Measurements from ENCODE around the gene PPFIA1. TPM values are rescaled to one million over a fixed set of nuclear protein-coding genes. Genes with fewer than 3 reads are reported as not detected.

PPFIA1 gene
- total RNA-seq, 1 experiment from 2014 or later = 63.4 TPM

DNA sequence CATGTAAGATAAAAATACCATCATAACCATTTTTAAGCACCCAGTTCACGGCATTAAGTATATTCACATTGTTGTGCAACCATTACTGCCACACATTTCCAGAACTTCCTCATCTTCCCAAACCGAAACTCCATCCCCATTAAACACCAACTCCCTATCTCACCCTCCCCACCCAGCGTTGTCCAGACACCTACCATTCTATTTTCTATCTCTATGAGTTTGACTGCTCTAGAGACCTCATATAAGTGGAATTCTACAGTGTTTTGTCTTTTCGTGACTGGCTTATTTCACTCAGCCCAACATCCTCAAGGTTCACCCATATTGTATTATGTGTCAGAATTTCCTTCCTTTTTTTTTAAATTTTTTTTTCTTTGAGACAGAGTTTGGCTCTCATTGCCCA lies 45.2 kb downstream of the PPFIA1 start:
- no peaks in the 10 kb centered on the region for H3K23me2 ChIP-seq (ENCODE audit: insufficient read length, low read depth, low read length, poor library complexity, severe bottlenecking)
- 92% methylated on average over 2 of the region's 4 CpGs for WGBS (ENCODE audit: extremely low coverage, insufficient read length, low lambda C conversion rate)
- peaks cover 4 to 5% (median 5%) of the 10 kb centered on the region in 3 experiments; a peak in 6 of 7 replicates for H3K36me3 Mint-ChIP-seq (ENCODE audit: insufficient read depth in 1 of 3, low read depth in 3 of 3)

More for the DNA sequence above, 45.2 kb downstream of the PPFIA1 start:
- H2BK20ac ChIP-seq (ENCODE audit: low read depth, low read length, poor library complexity, severe bottlenecking) = no peak overlapping the region
- H2BK5ac ChIP-seq (ENCODE audit: insufficient read length, low read length) = no peak overlapping the region
- H4K91ac ChIP-seq (ENCODE audit: insufficient read length, low read depth, low read length) = no peak overlapping the region
- H2BK120ac ChIP-seq (ENCODE audit: low read depth, low read length, poor library complexity, severe bottlenecking) = no peak overlapping the region
- DNase-seq = no peak
- no peak overlapping the region for H3T11ph ChIP-seq (ENCODE audit: low read length)
- H3K23ac ChIP-seq (ENCODE audit: insufficient read length, low read depth, low read length) = no peak overlapping the region
- Mint-ChIP-seq H3K27me3 (ENCODE audit: low read depth) (no peaks in the 10 kb centered on the region), H3K27ac (peak overlapping the region in 2 of 3 experiments; percentile 5 to 10; a peak in 1 of 7 replicates), H3K4me3 (no peak overlapping the region), H3K9me3 (no peaks in the 10 kb centered on the region; a peak in 1 of 5 replicates), H3K4me1 (peaks cover 37 to 39% of the 10 kb centered on the region in 2 experiments)
- H3K14ac ChIP-seq (ENCODE audit: insufficient read depth, low read length) = no peak overlapping the region
- TF ChIP-seq, protein P1, sequence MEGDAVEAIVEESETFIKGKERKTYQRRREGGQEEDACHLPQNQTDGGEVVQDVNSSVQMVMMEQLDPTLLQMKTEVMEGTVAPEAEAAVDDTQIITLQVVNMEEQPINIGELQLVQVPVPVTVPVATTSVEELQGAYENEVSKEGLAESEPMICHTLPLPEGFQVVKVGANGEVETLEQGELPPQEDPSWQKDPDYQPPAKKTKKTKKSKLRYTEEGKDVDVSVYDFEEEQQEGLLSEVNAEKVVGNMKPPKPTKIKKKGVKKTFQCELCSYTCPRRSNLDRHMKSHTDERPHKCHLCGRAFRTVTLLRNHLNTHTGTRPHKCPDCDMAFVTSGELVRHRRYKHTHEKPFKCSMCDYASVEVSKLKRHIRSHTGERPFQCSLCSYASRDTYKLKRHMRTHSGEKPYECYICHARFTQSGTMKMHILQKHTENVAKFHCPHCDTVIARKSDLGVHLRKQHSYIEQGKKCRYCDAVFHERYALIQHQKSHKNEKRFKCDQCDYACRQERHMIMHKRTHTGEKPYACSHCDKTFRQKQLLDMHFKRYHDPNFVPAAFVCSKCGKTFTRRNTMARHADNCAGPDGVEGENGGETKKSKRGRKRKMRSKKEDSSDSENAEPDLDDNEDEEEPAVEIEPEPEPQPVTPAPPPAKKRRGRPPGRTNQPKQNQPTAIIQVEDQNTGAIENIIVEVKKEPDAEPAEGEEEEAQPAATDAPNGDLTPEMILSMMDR (conservative IDR thresholded peaks at IDR 0.05) = no peak
- no peaks in the 10 kb centered on the region for H4K20me1 ChIP-seq (ENCODE audit: control insufficient read depth, insufficient read depth, insufficient read length)
- H2BK15ac ChIP-seq (ENCODE audit: low read depth, low read length) = no peak overlapping the region
- no peak overlapping the region for H4K8ac ChIP-seq (replicated peaks; ENCODE audit: insufficient read length, low read depth, low read length)
- H3K9ac ChIP-seq (ENCODE audit: extremely low read depth, insufficient read length, low read length) = no peak overlapping the region
- no peak overlapping the region for H3K4ac ChIP-seq (ENCODE audit: low read depth, low read length)
- no peak overlapping the region for H3K27ac ChIP-seq (ENCODE audit: insufficient read length, low read depth, low read length)
- no peak overlapping the region for H3K18ac ChIP-seq (ENCODE audit: insufficient read length, low read depth, low read length)
- no peaks in the 10 kb centered on the region for H3K9me3 ChIP-seq (ENCODE audit: control insufficient read depth, low read depth, low read length)
- H3K4me1 ChIP-seq (ENCODE audit: insufficient read depth, low read length) = peaks cover 36% of the 10 kb centered on the region; the same call in 1 of the 2 replicates
- no peaks in the 10 kb centered on the region for H3K27me3 ChIP-seq (ENCODE audit: insufficient read depth, low read length)
- no peaks in the 10 kb centered on the region for H3K79me1 ChIP-seq (ENCODE audit: insufficient read depth, low read depth, low read length, poor library complexity, severe bottlenecking)
- no peak overlapping the region for H3K4me2 ChIP-seq (ENCODE audit: insufficient read depth, insufficient read length, low read length)
- H2AK5ac ChIP-seq (ENCODE audit: insufficient read length, low read length) = no peak overlapping the region
- no peak overlapping the region for H3K56ac ChIP-seq (ENCODE audit: insufficient read length, low read depth, low read length)
- no peak overlapping the region for H2BK12ac ChIP-seq (ENCODE audit: insufficient read length, low read depth, low read length)
- H3K79me2 ChIP-seq (ENCODE audit: insufficient read depth, low read length) = peaks cover 11% of the 10 kb centered on the region
- H2AFZ ChIP-seq (ENCODE audit: low read length) = no peak overlapping the region
- H4K5ac ChIP-seq (ENCODE audit: insufficient read length, low read depth, low read length) = no peak overlapping the region

Data from H9 (cell line).